Breast epithelium (tissue), 3 donors: Measurements from ENCODE around the gene FAIM2.
"Not testable (repeated sequence)": the region's sequence is repeated elsewhere in the genome, so short reads cannot be mapped to it uniquely, and the experiment has no call there.

Experiments used
- CTCF ChIP-seq, 3 donors: fragments of 450-650 bp; IDR thresholded peaks; one replicate each; pipeline ENCODE4 v1.5.1; 2016 to 2017; ENCODE audit warnings: antibody characterized with exemption in 3 of 3, mild to moderate bottlenecking in 3 of 3, moderate library complexity in 3 of 3
- POLR2A ChIP-seq: fragments of 450-650 bp; IDR thresholded peaks from one replicate; pipeline ENCODE4 v1.6.1; 2016; ENCODE audit warnings: antibody characterized with exemption, mild to moderate bottlenecking, moderate library complexity
- POLR2AphosphoS5 ChIP-seq, 3 donors: sonication (generic); formaldehyde crosslinking; IDR thresholded peaks; one replicate each; pipeline ENCODE4 v1.6.1; 2017; ENCODE audit warnings: antibody characterized with exemption in 3 of 3

GRCh38 chr12:49855890-49856289 lies 47.8 kb downstream of the FAIM2 start:
- TF ChIP-seq CTCF (IDR thresholded peaks at IDR 0.05); POLR2A; POLR2AphosphoS5 (IDR thresholded peaks at IDR 0.05): not testable (repeated sequence)
